DND-41 (cell line): ENCODE results near the gene MACROH2A2.

Source experiments
- ATAC-seq: fragments of 200-7000 bp; cut with Tn5 transposase; 3 replicates; pipeline ENCODE4 v1.9.1; 2021; ENCODE audit warnings: low read depth; ENCODE audit not compliant: insufficient read depth
- DNase-seq: peaks from one replicate; pipeline ENCODE4 v3.0.0-alpha.2; 2020
- H2AFZ ChIP-seq: 2 replicates; pipeline ENCODE4 v1.6.0; 2012; ENCODE audit warnings: low read depth, low read length
- H3K27ac ChIP-seq: 2 replicates; pipeline ENCODE4 v1.5.1; 2012; ENCODE audit warnings: low read length, inconsistent platforms
- H3K27me3 ChIP-seq: fragments of 200-600 bp; sonication (generic); 2 replicates; pipeline ENCODE4 v1.6.0; 2012; ENCODE audit warnings: low read length, mild to moderate bottlenecking, inconsistent platforms; ENCODE audit not compliant: insufficient read depth, poor library complexity
- H3K36me3 ChIP-seq: 2 replicates; pipeline ENCODE4 v1.5.1; 2012; ENCODE audit warnings: low read length, inconsistent platforms; ENCODE audit not compliant: insufficient read depth
- H3K4me1 ChIP-seq: 2 replicates; pipeline ENCODE4 v1.5.1; 2012; ENCODE audit warnings: mild to moderate bottlenecking, low read length; ENCODE audit not compliant: insufficient read depth
- H3K4me2 ChIP-seq: 2 replicates; pipeline ENCODE4 v1.6.0; 2012; ENCODE audit warnings: mild to moderate bottlenecking, moderate library complexity, low read length, inconsistent platforms; ENCODE audit not compliant: insufficient read depth
- H3K4me3 ChIP-seq, 2 experiments: fragments of 200-600 bp in 1 of 2; shearing (Covaris generic) in 1 of 2; 2 replicates each; pipeline ENCODE4 v1.5.1; 2012 to 2016; ENCODE audit warnings: inconsistent platforms in 2 of 2, low read length in 2 of 2, mild to moderate bottlenecking in 2 of 2, low read depth in 1 of 2, moderate library complexity in 1 of 2
- H3K79me2 ChIP-seq: 2 replicates; pipeline ENCODE4 v1.6.0; 2012; ENCODE audit warnings: low read length, inconsistent platforms; ENCODE audit not compliant: insufficient read depth
- H3K9ac ChIP-seq: 2 replicates; pipeline ENCODE4 v1.6.0; 2012; ENCODE audit warnings: low read depth, mild to moderate bottlenecking, inconsistent platforms, low read length, moderate library complexity
- H3K9me3 ChIP-seq: 2 replicates; pipeline ENCODE4 v1.5.1; 2012; ENCODE audit warnings: low read length, moderate library complexity, mild to moderate bottlenecking, inconsistent platforms; ENCODE audit not compliant: insufficient read depth, severe bottlenecking
- H4K20me1 ChIP-seq: 2 replicates; pipeline ENCODE4 v1.6.0; 2012; ENCODE audit warnings: low read length; ENCODE audit not compliant: insufficient read depth
- EZH2 ChIP-seq: IDR thresholded peaks from 3 replicates; pipeline ENCODE4 v1.6.1; 2012; ENCODE audit warnings: borderline replicate concordance, low read depth, mild to moderate bottlenecking, moderate library complexity, low read length, inconsistent platforms; ENCODE audit not compliant: severe bottlenecking
- TF ChIP-seq, protein P1 (sequence below): IDR thresholded peaks from 2 replicates; pipeline ENCODE4 v1.5.1; 2012; ENCODE audit warnings: borderline replicate concordance, low read length, moderate library complexity, mild to moderate bottlenecking; ENCODE audit not compliant: poor library complexity, severe bottlenecking; ENCODE audit errors: extremely low read depth

The MACROH2A2 gene

DNA sequence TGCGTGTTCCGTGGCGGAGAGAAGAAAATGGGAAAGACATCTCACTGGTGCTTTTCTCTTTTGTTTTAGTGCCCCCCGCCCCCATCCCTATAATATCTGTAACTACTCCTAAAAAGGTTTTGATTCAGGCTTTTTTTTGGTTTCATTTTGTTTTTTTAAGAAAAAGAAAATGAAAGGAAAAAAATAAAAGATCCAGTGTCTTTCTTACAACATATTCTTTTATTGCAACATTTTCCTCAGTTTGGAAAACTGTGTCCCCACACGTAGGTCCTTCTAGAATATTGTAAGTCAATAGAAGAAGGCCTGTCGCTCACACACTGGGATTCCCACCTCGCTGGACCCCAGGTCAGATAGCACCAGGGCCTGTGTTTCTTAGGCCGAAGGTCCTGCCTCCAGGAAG lies 59.4 kb downstream of the MACROH2A2 start:
- H3K4me1 ChIP-seq = no peaks in the 10 kb centered on the region
- ATAC-seq = no peak
- H3K79me2 ChIP-seq = no peaks in the 10 kb centered on the region
- no peak for DNase-seq
- no peak overlapping the region for H3K4me3 ChIP-seq
- TF ChIP-seq EZH2 = no peak
- TF ChIP-seq, protein P1, sequence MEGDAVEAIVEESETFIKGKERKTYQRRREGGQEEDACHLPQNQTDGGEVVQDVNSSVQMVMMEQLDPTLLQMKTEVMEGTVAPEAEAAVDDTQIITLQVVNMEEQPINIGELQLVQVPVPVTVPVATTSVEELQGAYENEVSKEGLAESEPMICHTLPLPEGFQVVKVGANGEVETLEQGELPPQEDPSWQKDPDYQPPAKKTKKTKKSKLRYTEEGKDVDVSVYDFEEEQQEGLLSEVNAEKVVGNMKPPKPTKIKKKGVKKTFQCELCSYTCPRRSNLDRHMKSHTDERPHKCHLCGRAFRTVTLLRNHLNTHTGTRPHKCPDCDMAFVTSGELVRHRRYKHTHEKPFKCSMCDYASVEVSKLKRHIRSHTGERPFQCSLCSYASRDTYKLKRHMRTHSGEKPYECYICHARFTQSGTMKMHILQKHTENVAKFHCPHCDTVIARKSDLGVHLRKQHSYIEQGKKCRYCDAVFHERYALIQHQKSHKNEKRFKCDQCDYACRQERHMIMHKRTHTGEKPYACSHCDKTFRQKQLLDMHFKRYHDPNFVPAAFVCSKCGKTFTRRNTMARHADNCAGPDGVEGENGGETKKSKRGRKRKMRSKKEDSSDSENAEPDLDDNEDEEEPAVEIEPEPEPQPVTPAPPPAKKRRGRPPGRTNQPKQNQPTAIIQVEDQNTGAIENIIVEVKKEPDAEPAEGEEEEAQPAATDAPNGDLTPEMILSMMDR = no peak
- no peaks in the 10 kb centered on the region for H3K9me3 ChIP-seq
- H3K4me2 ChIP-seq = no peak overlapping the region
- no peaks in the 10 kb centered on the region; the same call in 1 of the 2 replicates for H4K20me1 ChIP-seq
- H2AFZ ChIP-seq = no peak overlapping the region
- no peak overlapping the region for H3K27ac ChIP-seq
- H3K27me3 ChIP-seq = no peaks in the 10 kb centered on the region
- no peaks in the 10 kb centered on the region for H3K36me3 ChIP-seq
- H3K9ac ChIP-seq = no peak overlapping the region

DNA sequence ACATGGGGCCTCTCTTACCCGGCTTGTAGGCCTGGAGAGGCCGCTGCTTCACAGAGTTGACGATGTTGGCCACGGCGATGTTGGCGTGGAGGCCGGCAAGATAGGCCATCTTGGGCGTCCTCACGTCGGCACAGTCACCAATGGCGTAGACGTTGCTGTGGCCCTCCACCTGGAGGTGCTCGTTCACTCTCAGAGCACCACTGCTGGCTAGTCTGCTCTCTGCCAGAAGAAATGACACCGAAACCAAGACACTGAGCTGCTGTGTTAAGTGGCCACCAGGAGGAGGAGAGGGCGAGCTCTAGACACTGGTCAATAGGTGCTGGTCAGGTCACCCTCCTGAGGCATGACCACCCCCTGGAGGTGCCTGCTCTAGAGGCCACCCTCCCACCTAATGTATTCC lies 62.3 kb downstream of the MACROH2A2 start:
- Histone ChIP-seq H4K20me1 (no peaks in the 10 kb centered on the region), H3K36me3 (no peaks in the 10 kb centered on the region), H3K4me2 (no peak overlapping the region), H3K27me3 (no peaks in the 10 kb centered on the region), H3K79me2 (no peaks in the 10 kb centered on the region), H3K4me3 (no peak overlapping the region), H2AFZ (no peak overlapping the region), H3K4me1 (no peaks in the 10 kb centered on the region), H3K9me3 (no peaks in the 10 kb centered on the region), H3K9ac (no peak overlapping the region), H3K27ac (no peak overlapping the region)
- ATAC-seq = no peak
- no peak for DNase-seq
- TF ChIP-seq, protein P1 = peak; percentile 2
- no peak for TF ChIP-seq EZH2

DNA sequence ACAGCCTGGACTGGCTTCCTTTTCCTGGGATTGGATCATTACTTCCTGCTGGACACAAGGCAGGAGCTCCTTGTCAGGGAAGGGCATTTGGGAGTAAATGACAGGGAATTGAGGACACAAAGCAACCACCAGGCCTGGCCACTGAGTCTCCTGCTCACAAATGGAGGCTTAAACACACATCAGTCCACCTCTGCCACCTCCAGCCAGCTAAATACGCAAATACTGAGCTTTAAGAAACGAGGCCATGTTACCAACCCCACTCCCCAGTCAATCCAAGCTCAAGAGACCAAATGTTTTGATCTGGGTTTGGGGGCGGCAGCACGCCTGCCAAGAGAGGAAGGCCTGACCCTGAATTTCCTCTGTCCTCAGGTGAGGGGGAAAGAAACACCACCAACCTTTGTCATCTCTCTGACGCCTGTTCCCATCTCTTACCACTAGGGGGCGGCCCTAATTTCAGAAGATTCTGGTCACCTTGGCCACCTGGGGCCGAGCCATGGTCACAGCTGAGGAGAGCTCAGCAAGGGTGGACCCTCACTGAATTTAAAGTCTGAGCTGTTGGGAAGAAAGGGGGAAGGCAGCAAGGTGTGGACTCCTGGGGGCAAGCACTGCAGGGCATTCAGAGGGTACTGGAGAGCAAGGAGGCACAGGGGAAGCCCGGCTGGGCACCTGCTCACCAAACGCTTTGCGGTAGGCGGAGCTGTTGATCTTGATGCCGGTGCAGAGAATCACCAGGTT lies 63.5 kb downstream of the MACROH2A2 start:
- Histone ChIP-seq H3K4me1 (no peaks in the 10 kb centered on the region), H3K27ac (no peak overlapping the region), H3K9ac (no peak overlapping the region), H3K27me3 (no peaks in the 10 kb centered on the region), H3K36me3 (no peaks in the 10 kb centered on the region), H3K4me2 (no peak overlapping the region), H3K9me3 (no peaks in the 10 kb centered on the region), H4K20me1 (no peaks in the 10 kb centered on the region), H3K4me3 (no peak overlapping the region), H2AFZ (peak overlapping the region; percentile 55), H3K79me2 (no peaks in the 10 kb centered on the region)
- TF ChIP-seq, protein P1 = peak; percentile 90
- TF ChIP-seq EZH2 = no peak
- DNase-seq (peak; percentile 53), ATAC-seq (peak; percentile 80)
